Stimulated activated CD4-positive, alpha-beta T cell treated with anti-CD3 and anti-CD28 coated beads, TNF-alpha, amount 100 ng/mL, for 24 hours (primary cell): ENCODE measurements around the gene EPN3.

ENCODE experiments used
- DNase-seq, 3 experiments: peaks; one replicate each; pipeline ENCODE4 v3.0.0-alpha.2; 2020; ENCODE audit warnings: low read depth in 3 of 3

EPN3 gene

GRCh38 chr17:50508573-50509460, 23.7 kb upstream of the EPN3 start:
- DNase-seq, result no peak

DNA sequence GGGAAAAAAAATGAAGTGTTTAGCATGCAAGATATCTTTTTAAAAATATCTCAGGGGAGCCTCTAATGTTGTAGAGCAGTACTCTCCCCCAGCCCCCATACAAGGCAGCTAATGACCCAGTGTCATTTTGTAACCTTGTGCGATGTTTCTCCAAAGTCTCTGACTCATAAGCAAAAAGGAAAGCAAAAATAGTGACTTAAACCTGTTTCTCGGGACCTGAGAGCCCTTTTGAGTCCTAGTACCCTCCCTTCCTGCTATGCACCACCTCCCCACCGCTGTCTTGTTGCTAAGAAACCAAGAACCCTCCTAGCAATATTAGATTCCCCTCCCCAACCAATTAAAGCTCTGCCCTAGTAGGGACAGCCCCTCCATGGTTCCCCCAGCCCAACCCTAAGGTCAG, 21.5 kb upstream of the EPN3 start:
- DNase-seq, result peak in 2 of 3 experiments; percentile 23 to 55

DNA sequence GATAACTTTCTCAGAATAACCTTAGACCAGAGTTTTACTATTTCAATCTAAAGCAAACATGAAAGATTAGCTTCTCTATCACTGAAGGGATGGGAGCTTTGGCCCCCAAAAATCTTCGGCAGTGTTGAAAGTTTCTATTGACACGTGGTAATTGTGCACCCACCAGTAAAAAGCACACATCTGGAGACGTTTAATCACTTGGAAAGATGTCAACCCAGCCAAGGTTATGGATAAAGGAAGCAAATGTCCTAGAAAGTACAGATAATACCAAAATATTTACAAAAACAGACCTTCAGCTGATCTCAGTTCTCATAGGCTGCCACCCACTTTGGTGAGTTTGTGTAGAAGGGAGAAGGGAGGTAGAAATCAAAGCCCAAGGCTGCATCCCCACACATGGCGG, 19.0 kb upstream of the EPN3 start:
- no peak for DNase-seq

DNA sequence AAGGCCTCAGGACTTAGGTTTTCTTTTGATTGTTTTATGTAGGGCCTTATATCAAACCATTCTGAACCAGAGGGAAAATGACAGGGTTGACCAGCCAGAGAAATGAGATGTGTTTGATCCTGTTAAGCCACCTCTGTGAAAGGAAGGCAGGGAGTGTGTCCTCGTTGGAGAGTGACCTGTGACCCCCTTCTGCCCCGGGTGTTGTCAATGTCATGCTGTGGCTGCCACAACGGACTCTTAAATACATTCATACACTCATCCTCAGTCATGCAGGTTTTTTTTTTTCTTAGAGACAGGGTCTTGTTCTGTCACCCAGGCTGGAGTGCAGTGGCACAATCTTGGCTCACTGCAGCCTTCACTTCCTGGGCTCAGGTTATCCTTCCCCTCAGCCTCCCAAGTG, 18.1 kb upstream of the EPN3 start:
- DNase-seq, result no peak

- DNase-seq, result no peak
These were observed 17.4 kb upstream of the EPN3 start for GRCh38 chr17:50514936-50515702.

DNA sequence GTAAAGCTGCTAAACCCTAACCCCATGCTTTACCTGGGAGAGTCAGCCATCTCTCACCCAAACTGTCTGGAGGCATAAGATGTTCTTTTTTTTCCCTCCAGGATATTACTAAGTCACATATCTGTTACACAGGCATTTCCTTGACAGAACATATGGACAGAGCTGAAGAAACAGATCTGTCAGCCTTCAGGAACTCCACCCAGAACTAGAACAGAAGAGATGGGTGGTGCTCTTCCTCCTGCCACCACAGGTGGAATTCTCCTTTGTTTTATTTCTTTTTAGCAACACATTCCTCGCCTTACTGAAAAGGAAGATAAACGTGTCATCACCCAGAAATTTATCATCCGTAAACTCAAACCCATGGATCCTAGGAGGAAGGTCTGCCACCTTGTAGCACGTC, 15.5 kb upstream of the EPN3 start:
- DNase-seq, result no peak

GRCh38 chr17:50517504-50518383, 14.8 kb upstream of the EPN3 start:
- no peak for DNase-seq

DNA sequence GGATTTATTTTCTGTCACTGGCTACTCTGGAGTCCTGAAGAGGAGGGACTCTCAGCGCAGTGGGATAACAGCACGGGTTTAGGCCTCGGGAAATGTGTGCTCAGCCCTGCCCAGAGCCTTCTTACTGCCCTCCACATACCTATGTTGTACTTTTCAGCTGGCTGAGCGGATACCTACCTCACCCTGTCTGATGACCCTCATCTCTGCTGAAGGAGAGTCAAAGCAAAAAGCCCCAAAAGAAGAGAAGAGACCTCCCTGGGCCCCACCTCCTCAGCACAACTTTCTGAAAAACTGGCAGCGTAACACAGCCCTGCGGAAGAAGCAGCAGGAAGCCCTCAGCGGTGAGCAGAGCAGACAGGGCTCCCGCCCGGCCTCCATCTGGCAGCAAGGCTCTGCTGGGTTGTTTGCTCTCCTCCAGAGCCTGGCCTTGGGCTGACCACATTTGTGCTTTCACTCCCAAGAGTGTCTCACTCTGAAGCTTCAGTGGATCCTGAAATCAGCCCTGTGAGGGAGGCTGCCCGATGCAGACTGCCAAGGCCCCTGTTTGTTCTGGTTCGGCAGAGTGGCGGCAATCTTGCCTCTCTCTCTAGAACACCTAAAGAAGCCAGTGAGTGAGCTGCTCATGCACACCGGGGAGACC, 14.0 kb upstream of the EPN3 start:
- no peak for DNase-seq

DNA sequence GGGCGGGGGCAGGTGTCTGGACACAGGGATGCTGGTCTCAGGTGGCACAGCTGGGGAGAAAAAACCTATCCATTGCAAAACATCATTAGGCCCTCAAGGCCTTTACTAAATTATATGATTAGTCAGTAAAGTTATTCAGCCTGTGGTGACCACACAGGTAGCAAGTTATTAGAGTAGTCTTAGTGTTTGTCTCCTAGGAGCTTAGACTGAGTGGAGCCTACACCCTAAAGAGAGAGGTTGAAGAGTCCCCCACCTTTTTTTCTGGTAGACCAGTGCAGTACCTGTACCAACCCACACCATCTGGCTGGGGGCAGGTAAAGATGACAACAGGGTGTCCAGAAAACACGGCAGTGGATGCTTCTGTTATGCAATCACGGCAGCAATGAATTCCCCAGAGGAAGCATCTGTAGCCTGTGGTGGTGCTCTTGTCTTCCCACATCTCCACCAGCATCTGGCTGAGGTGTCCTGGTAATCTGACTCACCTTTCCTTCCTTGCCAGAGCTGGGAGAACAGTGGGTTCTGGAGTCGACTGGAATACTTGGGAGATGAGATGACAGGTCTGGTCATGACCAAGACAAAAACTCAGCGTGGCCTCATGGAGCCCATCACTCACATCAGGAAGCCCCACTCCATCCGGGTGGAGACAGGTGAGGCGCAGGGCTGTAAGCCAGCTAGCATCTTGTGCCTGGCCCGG, 13.2 kb upstream of the EPN3 start:
- DNase-seq, result no peak

DNA sequence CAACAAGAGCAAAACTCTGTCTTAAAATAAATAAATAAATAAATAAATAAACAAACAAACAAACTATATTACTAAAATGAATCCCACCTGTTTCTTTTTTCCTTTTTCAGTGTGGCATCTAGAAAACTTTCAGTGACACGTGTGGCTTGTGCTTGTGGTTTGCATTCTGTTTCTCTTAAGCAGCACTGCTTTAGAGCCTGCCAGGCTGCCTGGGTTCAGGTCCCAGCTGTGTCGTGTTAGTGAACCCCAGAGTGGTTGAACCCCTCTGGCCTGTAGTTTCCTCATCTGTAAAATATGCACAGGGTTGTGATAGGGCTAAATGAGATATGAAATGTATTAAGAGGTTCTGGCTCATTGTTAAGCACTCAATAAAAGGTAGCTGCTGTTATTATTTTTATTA, 12.1 kb upstream of the EPN3 start:
- DNase-seq, result no peak

DNA sequence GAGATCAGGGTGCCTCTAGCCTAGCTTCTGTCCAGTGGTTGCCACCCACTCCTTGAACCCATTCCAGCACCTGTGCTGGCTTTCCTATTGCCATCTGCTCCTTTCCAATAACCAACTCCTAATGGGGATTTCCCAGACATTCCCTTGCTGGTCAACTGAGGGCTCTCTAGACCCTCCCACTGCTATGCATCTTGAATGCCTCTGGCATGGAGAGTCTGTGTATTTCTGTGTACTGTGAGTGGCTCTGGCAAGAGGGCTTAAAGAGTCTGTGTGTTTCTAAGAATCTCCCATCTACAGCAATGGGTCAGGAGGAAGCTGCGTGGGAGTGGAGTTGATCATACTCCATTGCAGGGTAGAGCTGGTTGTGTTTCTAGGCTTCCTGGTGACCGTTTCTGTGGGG, 11.0 kb upstream of the EPN3 start:
- DNase-seq, result no peak

- no peak for DNase-seq
These were observed 9.8 kb upstream of the EPN3 start for GRCh38 chr17:50522766-50523165.

DNA sequence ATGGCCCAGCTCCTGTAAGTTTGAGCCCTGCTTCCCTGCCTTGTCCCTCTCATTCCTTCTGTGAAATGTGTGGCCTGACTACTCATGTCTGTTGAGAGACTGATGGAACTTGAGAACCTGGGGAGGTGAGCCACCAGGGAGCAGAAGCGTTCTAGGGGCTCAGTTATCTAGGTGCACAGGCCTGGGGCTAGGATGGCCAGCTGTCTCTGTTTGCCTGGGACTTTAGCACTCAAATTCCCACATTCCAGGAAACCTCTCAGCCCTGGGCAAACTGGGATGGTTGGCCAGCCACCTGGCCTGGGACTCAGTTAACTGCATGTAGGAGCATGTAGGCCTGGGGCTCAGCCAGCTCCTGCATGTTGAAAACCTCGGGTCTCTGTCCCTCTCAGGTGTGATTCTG, 9.3 kb upstream of the EPN3 start:
- no peak for DNase-seq

- DNase-seq, result no peak
These were observed 7.7 kb upstream of the EPN3 start for GRCh38 chr17:50524838-50525237.

DNA sequence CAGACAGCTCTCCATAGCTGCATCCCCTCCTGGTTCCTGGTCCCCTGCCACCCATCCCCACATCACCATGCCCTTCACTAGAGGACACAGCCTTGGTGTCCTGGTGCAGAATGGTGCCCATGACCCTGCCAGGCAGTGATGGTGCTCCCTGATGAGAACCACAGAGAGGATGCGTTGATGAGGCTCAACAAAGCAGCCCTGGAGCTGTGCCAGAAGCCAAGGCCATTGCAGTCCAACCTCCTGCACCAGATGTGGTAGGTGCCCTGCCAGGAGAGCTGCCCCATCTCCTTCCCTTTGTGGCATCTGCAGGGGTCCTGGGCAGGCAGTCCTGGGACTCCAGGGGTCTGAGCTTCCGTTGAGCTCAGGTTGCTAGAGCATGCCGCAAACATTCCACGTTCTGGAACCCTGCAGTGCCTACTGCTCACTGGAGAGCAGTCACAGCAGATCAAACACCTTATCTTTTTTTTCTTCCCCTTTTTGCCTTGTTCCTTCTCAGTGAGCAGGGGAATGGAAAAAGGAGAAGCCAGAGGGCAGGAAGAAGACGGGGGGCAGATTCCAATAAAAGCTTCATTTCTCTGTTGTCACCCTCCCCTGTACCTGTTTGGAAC, 5.3 kb upstream of the EPN3 start:
- DNase-seq, result no peak

GRCh38 chr17:50527949-50528474, 4.5 kb upstream of the EPN3 start:
- DNase-seq, result no peak

DNA sequence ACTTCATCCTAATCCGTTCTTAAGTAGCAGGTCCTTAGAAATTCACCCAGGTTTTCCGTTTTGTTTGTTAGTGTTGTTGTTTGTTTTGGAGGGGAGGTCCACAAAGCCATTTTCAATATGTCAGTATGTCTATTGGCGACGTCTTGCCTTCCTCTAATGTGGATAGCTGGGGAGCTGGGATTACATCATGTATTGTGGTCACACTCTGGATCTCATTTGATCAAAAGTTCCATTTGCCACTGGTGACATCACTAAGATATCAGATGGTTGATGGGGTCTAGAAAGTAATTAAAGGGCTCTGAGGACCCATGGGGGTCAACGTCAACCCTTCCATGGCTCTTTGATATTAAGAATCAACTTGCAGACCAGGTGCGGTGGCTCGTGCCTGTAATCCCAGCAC, 2.7 kb upstream of the EPN3 start:
- DNase-seq, result no peak

- DNase-seq, result no peak
These were observed 1.0 kb upstream of the EPN3 start for GRCh38 chr17:50531428-50532025.

DNA sequence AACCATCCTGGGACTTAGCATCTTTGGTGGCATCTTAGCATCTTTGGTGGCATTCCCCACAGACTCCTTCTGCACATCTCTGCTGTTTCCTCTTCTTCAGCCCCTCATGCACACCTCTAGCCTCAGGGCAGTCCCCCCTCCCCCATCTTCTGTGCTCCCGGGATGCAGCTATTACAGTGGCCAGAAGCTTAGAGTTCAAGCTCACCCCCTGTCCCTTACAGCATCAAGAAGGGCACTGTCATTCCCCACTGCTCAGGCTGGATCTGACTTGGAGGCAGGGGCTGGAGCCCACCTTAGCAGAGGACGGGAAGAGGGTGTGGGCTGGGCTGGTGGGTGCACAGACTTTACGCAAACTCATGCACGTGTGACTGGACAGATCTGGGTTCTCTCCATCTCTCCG, 650 bp downstream of the EPN3 start:
- DNase-seq, result no peak

DNA sequence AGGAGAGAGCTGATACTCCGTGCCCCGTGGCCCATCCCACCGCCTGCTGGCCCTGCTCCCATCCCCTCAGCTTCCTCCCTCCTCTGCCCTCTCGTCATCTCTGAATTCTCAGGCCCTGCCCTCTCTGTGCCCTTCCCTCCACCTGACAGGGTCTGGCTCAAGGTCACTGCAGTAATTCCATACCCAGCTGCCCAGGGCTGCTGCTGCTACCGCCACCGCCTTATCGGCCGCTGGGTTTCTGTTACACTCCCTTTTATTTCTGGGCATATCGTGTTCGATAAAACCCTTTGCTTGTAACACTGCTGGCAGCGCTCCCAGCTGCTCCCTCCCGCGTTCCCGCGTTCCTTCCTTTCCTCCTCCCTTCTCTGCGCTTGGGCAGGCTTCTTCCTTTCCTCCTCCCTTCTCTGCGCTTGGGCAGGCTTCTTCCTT, 1.2 kb downstream of the EPN3 start:
- no peak for DNase-seq
